Measurements from ENCODE around the gene TSACC.
"Not testable (repeated sequence)": the region's sequence is repeated elsewhere in the genome, so short reads cannot be mapped to it uniquely, and the experiment has no call there.

TSACC gene

GRCh38 chr1:156338180-156338976, at the start of gene TSACC, which contains the start of gene CCT3:
Gene TSACC (plus strand): TSS chr1:156338526. CDS start chr1:156339758, 1,232 bp downstream.
Gene CCT3 (minus strand): TSS chr1:156338292. CDS start chr1:156338184, 108 bp downstream.
- peak; percentile 99 for DNase-seq

DNA sequence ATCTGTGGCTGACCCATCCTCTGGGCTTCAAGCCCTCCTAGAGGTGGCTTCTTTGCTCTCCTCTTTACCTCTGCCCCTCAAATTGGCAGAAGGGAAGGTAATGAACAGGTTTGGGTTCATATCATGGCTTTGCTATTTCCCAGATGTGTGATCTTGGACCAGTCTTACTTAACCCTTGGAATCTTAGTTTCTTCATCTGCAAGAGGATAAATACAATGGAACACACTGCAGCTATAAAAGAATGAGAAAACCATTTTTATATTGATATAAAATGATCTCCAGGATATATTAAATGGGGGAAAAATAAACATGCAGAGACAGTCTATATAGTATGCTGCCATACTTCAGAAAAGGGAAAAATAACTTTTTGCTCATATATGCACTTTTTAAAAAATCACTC, 48.5 kb upstream of the TSACC start:
- DNase-seq = no peak

- no peak for DNase-seq
Observed at GRCh38 chr1:156291226-156292061, 46.9 kb upstream of the TSACC start.

GRCh38 chr1:156293098-156293434, 45.3 kb upstream of the TSACC start:
- DNase-seq = no peak

DNA sequence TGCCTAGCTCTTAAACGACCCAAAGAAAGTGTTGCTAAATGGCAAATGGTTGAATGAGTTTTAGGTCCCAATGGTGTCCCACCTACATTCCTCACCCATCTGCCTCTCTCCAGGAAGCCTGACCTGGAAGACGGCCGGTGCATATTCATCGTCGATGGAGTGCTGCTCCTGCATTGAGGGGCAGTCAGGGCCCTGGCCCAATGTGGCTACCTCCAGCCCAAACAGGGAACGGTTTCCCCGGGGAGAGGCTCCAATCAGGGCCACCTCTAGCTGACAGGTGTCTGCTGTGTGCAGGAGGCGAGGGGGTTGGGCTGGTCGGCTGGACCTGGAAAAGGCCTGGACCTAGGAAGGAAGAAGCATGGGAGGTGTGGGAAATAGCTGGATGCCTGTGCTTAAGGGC, 44.4 kb upstream of the TSACC start:
- DNase-seq = no peak

GRCh38 chr1:156295391-156295947, 42.9 kb upstream of the TSACC start, which contains the start of gene GLMP:
Gene GLMP (minus strand): TSS chr1:156295679. CDS start chr1:156295645, 34 bp downstream.
- DNase-seq = peak; percentile 43

DNA sequence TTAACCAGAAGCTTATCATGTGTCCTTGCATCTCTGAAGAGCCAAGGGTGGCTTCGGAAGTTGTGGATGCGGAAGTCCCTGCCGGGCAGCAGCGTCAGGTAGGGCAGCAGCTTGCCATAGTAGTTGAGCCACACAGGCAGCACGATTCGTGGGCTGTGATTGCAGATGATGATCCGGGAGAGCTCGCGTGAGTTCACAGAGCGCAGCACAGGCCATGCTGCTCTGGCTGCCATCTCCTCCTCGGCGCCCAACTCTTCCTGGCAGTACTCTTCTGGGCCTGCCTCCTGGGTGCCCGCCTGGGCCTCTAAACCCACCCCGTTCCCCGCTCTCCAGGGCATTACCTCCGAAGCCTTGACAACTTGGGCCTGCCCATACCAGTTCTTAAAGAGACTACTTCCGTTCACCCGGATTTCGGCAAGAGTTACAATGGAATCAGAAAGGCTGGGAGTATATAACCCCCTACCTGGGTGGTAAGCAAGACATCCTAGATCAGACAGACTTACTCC, 39.4 kb upstream of the TSACC start, which contains the start of gene VHLL:
Gene VHLL (minus strand): TSS at position 456 of the 506 bp plus-strand sequence. CDS start 118 bp downstream, at position 338.
- DNase-seq = no peak

DNA sequence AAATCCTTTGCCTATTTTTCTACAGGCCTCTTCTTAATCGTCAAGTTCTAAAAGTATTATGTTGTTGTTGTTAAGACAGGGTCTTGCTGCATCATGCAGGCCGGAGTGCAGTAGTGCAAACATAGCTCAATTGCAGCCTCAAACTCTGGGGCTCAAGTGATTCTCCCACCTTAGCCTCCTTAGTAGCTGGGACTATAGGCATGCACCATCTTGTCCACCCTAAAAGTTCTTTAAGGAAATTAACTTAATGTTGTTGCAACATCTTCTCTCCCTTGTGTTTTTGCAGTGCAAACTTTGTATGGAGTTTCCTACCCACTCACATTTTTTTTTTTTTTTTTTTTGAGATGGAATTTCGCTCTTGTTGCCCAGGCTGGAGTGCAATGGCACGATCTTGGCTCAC, 35.1 kb upstream of the TSACC start:
- DNase-seq = no peak

GRCh38 chr1:156305215-156305614, 33.1 kb upstream of the TSACC start:
- no peak for DNase-seq

GRCh38 chr1:156308078-156308477, 30.2 kb upstream of the TSACC start:
- no peak for DNase-seq

DNA sequence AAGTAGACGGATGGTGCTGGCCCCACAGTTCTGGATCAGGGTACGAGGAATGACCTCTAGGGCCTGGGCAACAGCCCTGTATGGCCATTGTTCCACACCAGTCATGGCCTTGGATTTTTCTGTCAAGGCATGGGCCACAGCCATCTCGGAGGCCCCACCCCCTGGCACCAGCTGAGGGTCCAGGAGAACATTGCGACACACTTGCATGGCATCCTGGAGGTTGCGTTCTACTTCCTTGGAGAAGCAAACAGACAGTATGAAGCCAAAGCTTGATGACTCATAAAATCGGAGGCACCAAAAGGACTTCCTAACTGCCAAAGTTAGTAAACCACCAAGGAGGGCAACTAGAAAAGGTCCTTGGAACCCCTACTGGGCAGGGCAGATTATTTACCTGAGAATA, 27.4 kb upstream of the TSACC start:
- DNase-seq = no peak

DNA sequence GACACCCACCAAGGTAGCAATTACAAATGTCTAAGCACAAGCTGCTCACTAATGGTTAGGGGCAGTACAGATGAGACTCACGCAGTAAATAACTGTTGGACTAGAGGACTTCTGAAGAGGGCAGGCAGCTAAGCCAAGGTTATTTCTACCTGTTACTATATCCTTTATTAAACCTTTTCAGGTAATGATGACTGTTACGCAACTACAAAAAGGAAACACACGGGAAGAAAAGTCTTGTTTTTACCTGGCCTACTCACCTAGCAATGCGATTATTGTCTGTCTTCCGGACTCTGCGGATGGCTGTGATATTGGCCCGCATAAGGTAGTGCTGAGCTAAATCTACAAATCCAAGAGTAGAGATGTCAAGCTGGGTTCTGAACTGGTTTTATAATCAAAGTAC, 21.4 kb upstream of the TSACC start:
- DNase-seq = no peak

- no peak for DNase-seq
Observed at GRCh38 chr1:156319664-156320063, 18.7 kb upstream of the TSACC start.

DNA sequence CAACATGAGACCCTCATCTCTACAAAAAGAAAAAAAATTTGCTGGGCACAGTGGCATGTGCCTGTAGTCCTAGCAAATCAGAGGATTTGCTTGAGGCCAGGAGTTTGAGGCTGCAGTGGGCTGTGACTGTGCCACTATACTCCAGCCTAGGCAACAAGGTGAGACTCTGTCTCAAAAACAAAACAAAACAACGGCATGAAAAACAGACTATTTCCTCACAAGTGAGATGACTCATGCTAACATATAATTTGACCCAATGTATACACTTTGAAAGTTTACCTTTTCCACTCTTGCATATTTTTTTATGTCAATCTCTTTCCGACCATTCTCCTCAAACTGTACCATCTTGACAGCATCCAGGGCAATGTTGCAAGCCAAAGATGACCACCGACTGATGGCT, 17.8 kb upstream of the TSACC start:
- no peak for DNase-seq

DNA sequence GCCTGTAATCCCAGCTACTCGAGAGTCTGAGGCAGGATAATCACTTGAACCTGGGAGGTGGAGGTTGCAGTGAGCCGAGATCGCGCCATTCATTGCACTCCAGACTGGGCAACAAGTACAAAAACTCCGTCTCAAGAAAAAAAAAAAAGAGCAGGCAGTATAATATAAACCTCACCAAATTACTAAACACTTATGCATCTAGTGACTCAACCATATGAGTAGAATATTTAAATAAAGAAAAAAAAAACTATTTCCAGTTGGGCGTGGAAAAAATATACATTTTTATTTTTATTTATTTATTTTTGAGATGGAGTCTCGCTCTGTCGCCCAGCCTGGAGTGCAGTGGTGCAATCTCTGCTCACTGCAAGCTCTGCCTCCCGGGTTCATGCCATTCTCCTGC, 15.1 kb upstream of the TSACC start:
- not testable (repeated sequence) for DNase-seq

DNA sequence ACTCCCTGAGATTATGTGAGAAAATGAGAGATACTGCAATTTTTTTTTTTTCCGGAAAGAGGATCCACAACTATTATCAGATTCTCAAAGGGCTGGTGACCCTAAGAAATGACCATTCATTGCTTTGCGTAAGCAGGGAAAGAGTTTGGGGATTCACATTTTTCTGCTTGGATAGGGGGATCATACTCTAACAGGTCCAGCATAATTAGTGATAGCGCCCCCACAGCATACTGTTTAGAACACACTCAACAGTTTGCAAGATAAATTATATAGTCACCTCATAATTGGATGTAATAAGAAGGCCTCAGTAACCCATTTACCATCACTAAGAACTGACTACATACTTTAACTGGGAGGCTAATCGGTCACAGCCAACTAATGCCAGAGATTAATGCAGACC, 2.1 kb upstream of the TSACC start:
- DNase-seq = no peak

GRCh38 chr1:156337052-156337887, 1.1 kb upstream of the TSACC start:
- DNase-seq = no peak

GRCh38 chr1:156337888-156338179, 492 bp upstream of the TSACC start:
- no peak for DNase-seq

GRCh38 chr1:156342166-156342955, 4.0 kb downstream of the TSACC start:
- no peak for DNase-seq

- no peak for DNase-seq
Observed at GRCh38 chr1:156344409-156344808, 6.1 kb downstream of the TSACC start.

DNA sequence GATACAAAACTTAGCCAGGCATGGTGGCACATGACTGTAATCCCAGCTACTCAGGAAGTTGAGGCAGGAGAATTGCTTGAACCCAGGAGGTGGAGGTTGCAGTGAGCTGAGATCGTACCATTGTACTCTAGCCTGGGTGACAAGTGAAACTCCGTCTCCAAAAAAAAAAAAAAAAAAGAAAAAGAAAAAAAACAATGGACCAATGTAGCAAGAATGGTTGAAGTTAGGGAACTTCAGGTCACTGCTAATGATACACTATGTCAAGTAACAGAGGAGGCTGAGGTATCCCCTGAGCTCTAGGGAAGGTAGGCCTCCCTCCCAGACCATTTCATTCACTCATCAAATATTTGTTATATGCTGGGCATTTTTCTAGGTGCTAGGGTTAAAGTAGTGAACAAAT, 7.7 kb downstream of the TSACC start:
- not testable (repeated sequence) for DNase-seq

DNA sequence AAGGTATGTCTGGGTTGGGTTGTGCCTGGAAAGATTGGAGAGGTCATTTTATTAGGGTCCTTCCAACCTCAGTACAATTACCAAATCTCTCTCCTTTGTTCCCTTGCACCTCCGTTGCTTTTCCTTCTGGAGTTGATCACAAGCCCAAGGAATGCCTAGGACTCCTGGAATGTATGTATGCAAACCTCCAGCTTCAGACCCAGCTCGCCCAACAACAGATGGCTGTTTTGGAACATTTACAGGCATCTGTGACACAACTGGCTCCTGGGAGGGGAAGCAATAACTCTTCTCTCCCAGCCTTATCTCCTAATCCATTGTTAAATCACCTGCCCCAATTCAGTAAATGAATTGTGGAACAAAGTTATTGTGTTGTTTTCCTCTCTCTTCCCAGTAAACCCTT, 8.3 kb downstream of the TSACC start:
- no peak for DNase-seq
